Stimulated activated memory B cell treated with anti-CD40 and anti-IgM and Interleukin-4, amounts not matched to agents 10 μg/mL and 1 μg/mL and 100 μg/mL, for 72 hours (primary cell): ENCODE measurements around the gene PTPN12.
"Not testable (repeated sequence)": the region's sequence is repeated elsewhere in the genome, so short reads cannot be mapped to it uniquely, and the experiment has no call there.

Source experiments
- ATAC-seq: fragments of 150-1000 bp; cut with Tn5 transposase; 2 replicates; pipeline ENCODE4 v1.10.0; 2021
- H3K27ac Mint-ChIP-seq: one replicate; pipeline ENCODE4 v1.8.0; 2022; ENCODE audit warnings: mild to moderate bottlenecking, mixed read lengths
- H3K27me3 Mint-ChIP-seq: one replicate; pipeline ENCODE4 v1.8.0; 2022; ENCODE audit warnings: mixed read lengths
- H3K36me3 Mint-ChIP-seq: one replicate; pipeline ENCODE4 v1.8.0; 2022; ENCODE audit warnings: mixed read lengths
- H3K4me1 Mint-ChIP-seq: one replicate; pipeline ENCODE4 v1.8.0; 2022; ENCODE audit warnings: mixed read lengths
- H3K4me3 Mint-ChIP-seq: one replicate; pipeline ENCODE4 v1.8.0; 2022; ENCODE audit warnings: mild to moderate bottlenecking, moderate library complexity, mixed read lengths
- H3K9me3 Mint-ChIP-seq: one replicate; pipeline ENCODE4 v1.8.0; 2022; ENCODE audit warnings: mixed read lengths

Gene PTPN12

DNA sequence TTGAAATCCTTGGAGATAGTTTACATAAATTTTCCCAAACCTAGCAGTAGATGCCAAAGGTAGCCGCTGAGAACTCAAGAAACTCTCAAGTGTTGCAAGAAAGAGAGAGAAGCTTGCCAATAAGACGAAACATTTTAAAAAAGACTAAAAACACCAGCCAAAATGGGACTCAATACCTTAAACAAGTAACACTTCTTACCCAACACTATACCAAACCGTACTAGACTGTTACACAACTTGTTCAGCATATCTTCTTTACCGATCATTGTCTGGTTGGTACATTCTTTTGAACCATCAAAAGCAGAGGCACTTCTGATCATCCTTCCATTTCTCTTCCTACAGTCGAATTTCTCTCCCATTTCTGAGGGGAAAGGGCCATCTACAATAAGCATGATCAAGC lies 4.8 kb upstream of the PTPN12 start:
- H3K9me3 Mint-ChIP-seq: no peaks in the 10 kb centered on the region
- no peaks in the 10 kb centered on the region for H3K27me3 Mint-ChIP-seq
- no peak overlapping the region for H3K4me3 Mint-ChIP-seq
- peaks cover 25% of the 10 kb centered on the region for H3K4me1 Mint-ChIP-seq
- peak overlapping the region; percentile 91 for H3K27ac Mint-ChIP-seq
- no peak for ATAC-seq
- no peaks in the 10 kb centered on the region for H3K36me3 Mint-ChIP-seq

DNA sequence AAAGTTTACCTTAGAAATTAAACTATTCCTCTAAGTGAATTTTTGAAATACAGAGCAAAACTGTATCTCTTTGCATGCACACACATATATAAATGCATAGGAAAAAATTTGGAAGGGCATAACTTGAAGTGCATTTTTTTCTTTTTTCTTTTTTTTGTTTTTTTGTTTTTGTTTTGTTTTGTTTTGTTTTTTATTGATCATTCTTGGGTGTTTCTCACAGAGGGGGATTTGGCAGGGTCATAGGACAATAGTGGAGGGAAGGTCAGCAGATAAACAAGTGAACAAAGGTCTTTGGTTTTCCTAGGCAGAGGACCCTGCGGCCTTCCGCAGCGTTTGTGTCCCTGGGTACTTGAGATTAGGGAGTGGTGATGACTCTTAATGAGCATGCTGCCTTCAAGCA lies 4.4 kb upstream of the PTPN12 start:
- not testable (repeated sequence) for H3K36me3 Mint-ChIP-seq, H3K9me3 Mint-ChIP-seq, H3K4me3 Mint-ChIP-seq, ATAC-seq, H3K27me3 Mint-ChIP-seq
- H3K27ac Mint-ChIP-seq: peak overlapping the region; percentile 91
- peaks cover 25% of the 10 kb centered on the region for H3K4me1 Mint-ChIP-seq

DNA sequence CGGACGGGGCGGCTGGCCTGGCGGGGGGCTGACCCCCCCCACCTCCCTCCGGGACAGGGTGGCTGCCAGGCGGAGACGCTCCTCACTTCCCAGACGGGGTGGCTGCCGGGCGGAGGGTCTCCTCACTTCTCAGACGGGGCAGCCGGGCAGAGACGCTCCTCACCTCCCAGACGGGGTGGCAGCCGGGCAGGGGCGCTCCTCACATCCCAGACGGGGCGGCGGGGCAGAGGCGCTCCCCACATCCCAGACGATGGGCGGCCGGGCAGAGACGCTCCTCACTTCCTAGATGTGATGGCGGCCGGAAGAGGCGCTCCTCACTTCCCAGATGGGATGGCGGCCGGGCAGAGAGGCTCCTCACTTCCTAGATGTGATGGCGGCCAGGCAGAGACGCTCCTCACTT lies 3.0 kb upstream of the PTPN12 start:
- not testable (repeated sequence) for H3K27me3 Mint-ChIP-seq, H3K9me3 Mint-ChIP-seq, H3K4me3 Mint-ChIP-seq, H3K27ac Mint-ChIP-seq, H3K36me3 Mint-ChIP-seq, ATAC-seq
- peaks cover 30% of the 10 kb centered on the region for H3K4me1 Mint-ChIP-seq

DNA sequence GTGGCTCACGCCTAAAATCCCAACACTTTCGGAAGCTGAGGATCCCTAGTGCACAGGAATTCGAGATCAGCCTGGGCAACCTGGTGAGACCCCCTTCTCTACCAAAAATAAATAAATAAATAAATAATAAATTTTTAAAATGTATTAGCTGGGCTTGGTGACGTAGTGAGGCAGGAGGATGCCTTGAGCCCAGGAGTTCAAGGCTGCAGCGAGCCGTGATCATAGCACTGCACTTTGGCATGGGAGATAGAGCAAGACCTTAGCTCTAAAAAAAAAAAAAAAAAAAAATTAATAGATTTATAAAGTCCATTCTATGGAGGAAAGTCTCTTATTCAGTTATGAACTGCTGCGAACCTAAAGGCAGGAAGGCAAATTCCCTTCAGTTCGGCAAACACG lies 1.1 kb upstream of the PTPN12 start:
- Mint-ChIP-seq H3K27me3 (no peaks in the 10 kb centered on the region), H3K4me1 (peaks cover 44% of the 10 kb centered on the region), H3K4me3 (peak overlapping the region; percentile 92), H3K36me3 (no peaks in the 10 kb centered on the region), H3K9me3 (no peaks in the 10 kb centered on the region), H3K27ac (peak overlapping the region; percentile 85)
- ATAC-seq: no peak

DNA sequence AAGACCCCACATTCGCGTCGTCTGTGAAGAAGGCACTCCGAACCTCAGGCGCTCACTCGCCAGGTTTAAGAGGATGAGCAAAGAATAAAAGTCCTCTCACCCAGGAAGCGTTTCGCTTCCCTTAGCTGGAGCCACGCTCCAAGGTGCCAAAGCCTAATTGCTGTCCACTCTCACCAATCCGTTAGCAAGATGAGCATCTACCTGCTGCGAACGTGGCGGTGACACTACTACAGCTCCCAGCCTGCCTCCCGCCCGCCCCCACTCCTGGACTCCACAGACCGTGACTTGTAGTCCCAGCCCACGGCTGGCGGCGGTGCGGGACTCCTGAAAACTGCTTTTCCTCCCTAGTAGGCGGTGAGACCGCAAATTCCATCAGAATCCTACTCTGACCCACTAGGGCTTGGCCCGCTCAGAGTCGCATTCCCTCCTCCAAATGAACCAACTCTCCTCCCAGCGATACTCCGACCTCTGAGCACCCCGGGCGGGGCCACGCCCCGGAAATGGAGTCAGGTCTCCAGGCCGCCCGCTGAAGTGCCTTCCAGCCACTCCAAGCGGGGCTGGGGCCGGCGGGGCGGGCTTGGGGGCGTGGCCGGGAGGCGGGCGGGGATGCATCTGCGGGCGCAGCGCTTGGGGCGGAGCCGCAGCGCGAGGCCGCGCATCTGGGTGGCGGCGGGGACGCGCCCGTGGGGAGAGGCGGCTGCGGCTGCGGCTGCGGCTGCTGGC lies 521 bp upstream of the PTPN12 start:
- H3K4me1 Mint-ChIP-seq: peaks cover 44% of the 10 kb centered on the region
- peak overlapping the region; percentile 85 for H3K27ac Mint-ChIP-seq
- no peaks in the 10 kb centered on the region for H3K36me3 Mint-ChIP-seq
- ATAC-seq: peak; percentile 97
- no peaks in the 10 kb centered on the region for H3K27me3 Mint-ChIP-seq
- no peaks in the 10 kb centered on the region for H3K9me3 Mint-ChIP-seq
- H3K4me3 Mint-ChIP-seq: peak overlapping the region; percentile 92

DNA sequence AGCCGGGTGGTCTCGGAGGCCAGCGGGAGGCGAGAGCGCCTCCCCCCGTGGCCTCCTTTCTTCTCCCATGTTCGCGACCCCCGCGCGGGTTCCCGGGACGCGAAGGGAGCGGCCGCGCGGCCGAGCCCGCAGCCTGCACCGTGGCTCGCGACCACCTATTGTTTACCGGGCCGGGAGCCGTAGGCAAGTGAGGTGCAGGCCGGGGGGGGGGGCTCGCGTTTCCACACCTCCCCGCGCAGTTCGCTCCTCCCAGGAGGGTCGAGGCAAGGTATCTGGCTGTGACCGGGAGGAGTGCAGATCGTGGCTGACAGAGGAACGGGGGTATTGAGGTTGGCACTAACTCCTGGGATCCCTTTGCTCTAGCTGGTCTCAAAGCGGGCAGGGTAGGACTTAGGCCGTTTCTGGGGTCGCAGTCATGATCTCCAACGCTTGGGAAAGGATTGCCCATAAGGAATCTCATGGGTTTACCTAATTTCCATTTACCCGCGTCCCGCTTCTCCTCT lies 734 bp downstream of the PTPN12 start:
- no peaks in the 10 kb centered on the region for H3K9me3 Mint-ChIP-seq
- peaks cover 7% of the 10 kb centered on the region for H3K36me3 Mint-ChIP-seq
- ATAC-seq: peak; percentile 1
- H3K27ac Mint-ChIP-seq: peak overlapping the region; percentile 85
- H3K4me1 Mint-ChIP-seq: peaks cover 47% of the 10 kb centered on the region
- H3K4me3 Mint-ChIP-seq: peak overlapping the region; percentile 92
- no peaks in the 10 kb centered on the region for H3K27me3 Mint-ChIP-seq

DNA sequence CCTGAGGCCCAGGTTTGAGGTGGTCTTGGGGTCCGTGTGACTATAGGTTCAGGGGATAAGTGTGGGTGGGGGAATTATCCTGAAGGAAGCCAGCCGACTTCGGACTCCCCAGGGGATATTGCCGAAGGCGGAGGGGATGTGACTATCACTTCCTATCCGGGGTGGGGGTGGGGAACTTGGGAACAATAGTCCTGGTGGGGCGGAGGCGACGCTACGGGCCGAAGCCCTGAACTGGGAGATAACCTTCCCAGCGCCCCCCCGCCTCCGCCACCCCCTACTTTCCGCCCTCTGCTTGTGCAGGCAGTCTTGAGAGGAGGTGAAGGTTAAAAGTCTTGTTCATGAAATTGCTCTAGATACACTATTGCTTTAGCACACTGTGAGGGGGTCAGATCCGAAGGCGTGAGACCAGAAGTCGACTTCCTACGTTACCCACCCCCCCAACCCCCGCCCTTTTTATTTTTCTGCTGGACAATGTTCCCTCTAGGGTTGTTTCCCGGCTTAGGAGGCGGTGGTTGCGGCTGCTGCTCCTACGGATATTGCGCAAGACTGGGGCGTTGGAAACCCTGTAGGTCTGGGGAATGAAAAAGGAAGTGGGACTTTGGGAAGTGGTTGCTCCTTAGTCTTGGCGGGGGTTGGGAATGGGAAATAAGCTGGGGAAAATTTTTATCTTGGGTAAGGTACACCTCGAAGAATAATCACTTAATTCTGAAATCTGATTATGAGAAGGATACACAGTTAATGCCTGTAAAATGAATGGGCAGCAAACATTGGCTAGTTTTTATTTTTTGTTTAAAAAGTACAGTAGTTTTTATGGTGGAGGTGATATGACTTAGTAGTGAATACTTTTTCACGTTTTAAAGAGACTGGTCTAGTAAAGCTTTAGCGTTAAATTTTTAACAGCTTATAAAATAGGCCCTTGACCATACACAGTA lies 1.5 kb downstream of the PTPN12 start:
- Mint-ChIP-seq H3K36me3 (peaks cover 10% of the 10 kb centered on the region), H3K27me3 (no peaks in the 10 kb centered on the region)

DNA sequence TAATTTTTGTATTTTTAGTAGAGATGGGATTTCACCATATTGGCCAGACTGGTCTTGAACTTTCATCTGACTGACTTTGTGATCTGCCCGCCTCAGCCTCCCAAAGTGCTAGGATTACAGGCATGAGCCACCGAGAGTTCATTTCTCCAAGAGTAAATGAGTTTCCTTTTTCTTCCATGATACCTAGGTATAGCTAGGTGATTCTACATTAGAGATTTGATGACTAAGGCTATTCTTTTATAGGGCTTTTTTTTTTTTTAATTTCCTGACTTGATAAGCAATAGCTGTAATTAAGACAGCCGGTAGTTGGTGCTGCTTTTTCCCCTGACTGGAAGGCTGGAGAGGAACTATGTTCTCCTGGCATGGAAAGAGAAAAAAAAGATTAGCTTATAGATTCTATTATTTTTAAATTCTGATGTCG lies 3.3 kb downstream of the PTPN12 start:
- H3K36me3 Mint-ChIP-seq: peaks cover 10% of the 10 kb centered on the region
- H3K9me3 Mint-ChIP-seq: no peaks in the 10 kb centered on the region
- H3K4me1 Mint-ChIP-seq: peaks cover 62% of the 10 kb centered on the region
- H3K27me3 Mint-ChIP-seq: no peaks in the 10 kb centered on the region
- H3K27ac Mint-ChIP-seq: peak overlapping the region; percentile 54
- ATAC-seq: no peak
- peak overlapping the region; percentile 71 for H3K4me3 Mint-ChIP-seq

More for the DNA sequence above, 1.5 kb downstream of the PTPN12 start:
- Mint-ChIP-seq H3K9me3 (no peaks in the 10 kb centered on the region), H3K4me3 (peak overlapping the region; percentile 92), H3K27ac (peak overlapping the region; percentile 85), H3K4me1 (peaks cover 54% of the 10 kb centered on the region)
- no peak for ATAC-seq

DNA sequence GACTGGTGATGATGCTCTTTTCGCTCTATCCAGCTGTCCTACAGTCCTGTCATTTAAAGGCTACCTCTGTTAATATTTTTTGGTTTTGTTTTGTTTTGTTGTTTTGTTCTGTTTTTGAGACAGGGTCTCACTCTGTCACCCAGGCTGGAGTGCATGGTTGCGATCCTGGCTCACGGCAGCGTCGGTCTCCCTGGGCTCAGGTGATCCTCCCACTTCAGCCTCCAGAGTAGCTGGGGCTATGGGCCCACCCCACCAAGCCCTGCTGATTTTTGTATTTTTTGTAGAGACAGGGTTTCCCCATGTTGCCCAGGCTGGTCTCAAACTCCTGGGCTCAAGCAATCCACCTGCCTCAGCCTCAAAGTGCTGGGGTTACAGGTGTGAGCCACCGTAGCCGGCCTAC lies 3.9 kb downstream of the PTPN12 start:
- H3K36me3 Mint-ChIP-seq: peaks cover 10% of the 10 kb centered on the region
- H3K27me3 Mint-ChIP-seq, ATAC-seq, H3K4me3 Mint-ChIP-seq, H3K9me3 Mint-ChIP-seq: not testable (repeated sequence)
- peaks cover 62% of the 10 kb centered on the region for H3K4me1 Mint-ChIP-seq
- peak overlapping the region; percentile 54 for H3K27ac Mint-ChIP-seq

DNA sequence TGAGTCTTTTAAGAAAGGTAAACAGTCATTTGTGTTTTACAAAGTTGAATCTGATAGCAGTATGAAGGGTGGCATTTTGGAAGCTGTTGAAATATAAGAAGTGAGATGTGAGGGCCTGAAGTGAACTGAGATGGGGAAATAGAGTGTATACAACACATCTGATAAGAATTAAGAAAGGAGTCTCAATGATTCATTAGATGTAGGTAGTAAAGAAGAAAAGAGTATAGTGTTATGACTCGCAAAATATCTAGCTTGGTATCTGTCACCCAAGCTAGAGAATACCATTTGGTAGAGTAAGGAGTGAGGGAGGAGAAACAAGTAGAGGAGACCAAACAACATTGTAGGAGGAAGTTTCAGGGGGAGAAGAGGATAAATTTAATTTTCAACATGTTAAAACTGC lies 5.3 kb downstream of the PTPN12 start:
- peaks cover 69% of the 10 kb centered on the region for H3K4me1 Mint-ChIP-seq
- no peak for ATAC-seq
- no peaks in the 10 kb centered on the region for H3K27me3 Mint-ChIP-seq
- peaks cover 16% of the 10 kb centered on the region for H3K36me3 Mint-ChIP-seq
- no peak overlapping the region for H3K4me3 Mint-ChIP-seq
- no peaks in the 10 kb centered on the region for H3K9me3 Mint-ChIP-seq
- peak overlapping the region; percentile 55 for H3K27ac Mint-ChIP-seq

DNA sequence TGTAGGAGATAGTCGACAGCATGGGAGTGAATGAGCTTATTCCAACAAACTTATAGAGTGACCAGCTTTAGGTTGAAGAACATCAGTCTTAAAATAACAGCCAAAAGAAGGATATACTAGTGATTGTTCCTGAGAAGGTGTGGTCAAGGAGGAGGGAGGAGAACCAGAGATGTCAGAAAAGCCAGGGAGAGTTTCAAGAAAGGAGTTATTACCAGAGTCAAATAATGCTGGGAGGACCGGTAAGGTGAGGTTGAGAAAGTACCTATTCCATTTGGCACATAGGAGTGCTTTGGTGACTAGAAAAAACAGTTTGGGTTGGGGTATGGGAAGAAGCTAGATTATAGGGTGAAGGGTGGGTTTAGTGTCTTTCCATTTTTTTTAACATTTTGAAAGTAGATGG lies 5.8 kb downstream of the PTPN12 start:
- Mint-ChIP-seq H3K9me3 (no peaks in the 10 kb centered on the region), H3K4me3 (no peak overlapping the region), H3K27ac (peak overlapping the region; percentile 55), H3K4me1 (peaks cover 74% of the 10 kb centered on the region), H3K36me3 (peaks cover 16% of the 10 kb centered on the region), H3K27me3 (no peaks in the 10 kb centered on the region)
- ATAC-seq: no peak

DNA sequence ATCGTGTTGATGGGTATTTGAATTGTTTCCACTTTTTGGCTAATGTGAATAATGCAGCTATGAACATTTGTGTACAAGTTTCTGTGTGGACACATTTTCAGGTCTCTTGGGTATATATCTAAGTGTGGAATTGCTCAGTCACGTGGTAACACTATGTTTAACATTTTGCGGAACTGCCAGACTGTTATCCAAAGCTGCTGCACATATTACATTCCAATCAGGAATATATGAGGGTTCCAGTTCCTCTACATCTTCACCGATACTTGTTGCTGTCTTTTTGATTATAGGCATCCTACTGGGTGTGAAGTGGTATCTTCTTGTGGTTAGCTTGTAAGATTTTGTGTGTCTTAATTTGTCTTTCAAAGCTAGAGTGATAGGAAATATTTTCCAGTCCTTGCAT lies 6.8 kb downstream of the PTPN12 start:
- H3K27ac Mint-ChIP-seq: no peak overlapping the region
- no peak for ATAC-seq
- H3K27me3 Mint-ChIP-seq: no peaks in the 10 kb centered on the region
- H3K9me3 Mint-ChIP-seq: no peaks in the 10 kb centered on the region
- H3K36me3 Mint-ChIP-seq: peaks cover 16% of the 10 kb centered on the region
- peaks cover 75% of the 10 kb centered on the region for H3K4me1 Mint-ChIP-seq
- H3K4me3 Mint-ChIP-seq: no peak overlapping the region

DNA sequence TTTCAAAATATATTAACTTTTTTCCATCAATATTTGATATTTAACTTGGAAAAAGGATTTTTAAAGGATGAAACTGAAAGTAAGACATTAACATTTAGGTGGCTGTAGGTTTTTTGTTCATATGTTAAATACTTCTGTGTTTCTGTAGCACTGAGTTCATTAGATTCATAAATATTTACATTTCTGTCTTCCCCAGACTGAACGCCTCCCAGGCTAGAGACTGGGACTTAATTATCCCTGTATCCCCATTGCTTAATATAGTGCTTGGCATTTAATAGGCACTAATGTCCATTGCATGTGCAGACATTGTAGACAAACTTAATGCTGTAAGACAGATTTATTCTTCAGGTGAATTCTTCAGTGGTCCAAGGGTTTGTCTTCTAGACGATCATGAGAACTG lies 7.4 kb downstream of the PTPN12 start:
- Mint-ChIP-seq H3K4me3 (no peak overlapping the region), H3K9me3 (no peaks in the 10 kb centered on the region)

DNA sequence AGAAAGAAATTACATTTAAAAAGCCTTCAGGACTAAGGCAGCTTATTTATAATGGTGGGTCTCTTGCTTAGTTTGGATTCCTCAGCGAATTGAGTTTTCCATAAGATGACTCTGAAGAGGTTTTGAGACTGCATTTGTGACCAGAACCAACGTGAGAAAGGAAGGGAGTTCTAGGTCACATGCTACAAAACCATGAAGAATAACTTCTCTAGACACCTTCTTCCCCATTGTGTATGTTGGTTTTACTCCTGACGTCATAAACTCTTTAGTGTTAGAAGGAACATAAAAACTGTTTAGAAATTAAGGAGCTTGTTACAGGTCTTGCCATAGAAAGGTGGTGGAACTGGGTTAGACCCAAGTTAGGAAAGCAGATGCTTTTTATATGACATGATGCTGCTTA lies 11.1 kb downstream of the PTPN12 start:
- Mint-ChIP-seq H3K27me3 (no peaks in the 10 kb centered on the region), H3K27ac (peak overlapping the region; percentile 33), H3K4me1 (peaks cover 37% of the 10 kb centered on the region), H3K36me3 (peaks cover 15% of the 10 kb centered on the region), H3K4me3 (no peak overlapping the region), H3K9me3 (no peaks in the 10 kb centered on the region)
- ATAC-seq: peak; percentile 56

More for the DNA sequence above, 7.4 kb downstream of the PTPN12 start:
- Mint-ChIP-seq H3K4me1 (peaks cover 72% of the 10 kb centered on the region), H3K27me3 (no peaks in the 10 kb centered on the region), H3K27ac (no peak overlapping the region), H3K36me3 (peaks cover 16% of the 10 kb centered on the region)
- no peak for ATAC-seq

DNA sequence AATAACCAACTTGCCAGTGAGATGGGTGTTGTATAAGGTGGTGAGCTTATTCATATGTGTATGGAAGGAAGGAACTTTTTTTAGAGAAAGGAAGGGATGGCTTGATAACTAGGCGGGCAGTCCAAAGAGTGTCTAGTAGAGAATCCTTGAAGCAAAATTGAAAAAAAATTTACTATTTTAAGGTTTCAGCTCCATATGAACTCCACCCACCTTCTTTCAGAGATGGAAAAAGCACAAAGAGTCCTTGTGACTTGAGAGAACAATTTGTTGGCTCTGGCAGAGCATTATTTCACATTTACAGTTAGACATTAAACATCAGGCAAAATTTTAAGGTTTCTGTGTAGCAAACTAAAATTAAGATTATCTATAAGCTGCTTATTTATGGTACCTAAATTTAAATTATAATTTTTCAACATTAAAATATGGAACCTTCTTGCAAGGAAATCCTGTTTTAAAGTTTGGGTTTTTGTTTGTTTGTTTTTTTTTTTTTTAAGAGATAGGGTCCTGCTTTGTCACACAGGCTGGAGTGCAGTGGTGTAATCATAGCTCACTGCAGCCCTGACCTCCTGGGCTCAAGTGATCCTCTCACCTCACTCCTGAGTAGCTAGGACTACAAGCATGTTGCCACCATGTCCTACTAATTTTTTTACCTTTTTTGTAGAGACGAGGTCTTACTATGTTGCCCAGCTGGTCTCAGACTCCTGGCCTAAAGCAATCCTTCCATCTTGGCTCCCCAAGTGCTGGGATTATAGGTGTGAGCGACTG lies 12.2 kb downstream of the PTPN12 start:
- H3K27ac Mint-ChIP-seq: peak overlapping the region; percentile 33
- peaks cover 6% of the 10 kb centered on the region for H3K9me3 Mint-ChIP-seq
- peaks cover 24% of the 10 kb centered on the region for H3K36me3 Mint-ChIP-seq
- no peak overlapping the region for H3K4me3 Mint-ChIP-seq
- no peaks in the 10 kb centered on the region for H3K27me3 Mint-ChIP-seq
- ATAC-seq: no peak
- H3K4me1 Mint-ChIP-seq: peaks cover 30% of the 10 kb centered on the region
